HG03575 (cell line): ENCODE results near the gene GNL1.
"Not testable (repeated sequence)": the region's sequence is repeated elsewhere in the genome, so short reads cannot be mapped to it uniquely, and the experiment has no call there.

Experiments used
- ATAC-seq: cut with Tn5 transposase; IDR thresholded peaks from one replicate; pipeline ENCODE4 v1.9.1; 2021; ENCODE audit not compliant: unreplicated experiment, insufficient number of reproducible peaks, low FRiP score; ENCODE audit errors: extremely low read depth

Gene GNL1, protein sequence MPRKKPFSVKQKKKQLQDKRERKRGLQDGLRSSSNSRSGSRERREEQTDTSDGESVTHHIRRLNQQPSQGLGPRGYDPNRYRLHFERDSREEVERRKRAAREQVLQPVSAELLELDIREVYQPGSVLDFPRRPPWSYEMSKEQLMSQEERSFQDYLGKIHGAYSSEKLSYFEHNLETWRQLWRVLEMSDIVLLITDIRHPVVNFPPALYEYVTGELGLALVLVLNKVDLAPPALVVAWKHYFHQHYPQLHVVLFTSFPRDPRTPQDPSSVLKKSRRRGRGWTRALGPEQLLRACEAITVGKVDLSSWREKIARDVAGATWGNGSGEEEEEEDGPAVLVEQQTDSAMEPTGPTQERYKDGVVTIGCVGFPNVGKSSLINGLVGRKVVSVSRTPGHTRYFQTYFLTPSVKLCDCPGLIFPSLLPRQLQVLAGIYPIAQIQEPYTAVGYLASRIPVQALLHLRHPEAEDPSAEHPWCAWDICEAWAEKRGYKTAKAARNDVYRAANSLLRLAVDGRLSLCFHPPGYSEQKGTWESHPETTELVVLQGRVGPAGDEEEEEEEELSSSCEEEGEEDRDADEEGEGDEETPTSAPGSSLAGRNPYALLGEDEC

DNA sequence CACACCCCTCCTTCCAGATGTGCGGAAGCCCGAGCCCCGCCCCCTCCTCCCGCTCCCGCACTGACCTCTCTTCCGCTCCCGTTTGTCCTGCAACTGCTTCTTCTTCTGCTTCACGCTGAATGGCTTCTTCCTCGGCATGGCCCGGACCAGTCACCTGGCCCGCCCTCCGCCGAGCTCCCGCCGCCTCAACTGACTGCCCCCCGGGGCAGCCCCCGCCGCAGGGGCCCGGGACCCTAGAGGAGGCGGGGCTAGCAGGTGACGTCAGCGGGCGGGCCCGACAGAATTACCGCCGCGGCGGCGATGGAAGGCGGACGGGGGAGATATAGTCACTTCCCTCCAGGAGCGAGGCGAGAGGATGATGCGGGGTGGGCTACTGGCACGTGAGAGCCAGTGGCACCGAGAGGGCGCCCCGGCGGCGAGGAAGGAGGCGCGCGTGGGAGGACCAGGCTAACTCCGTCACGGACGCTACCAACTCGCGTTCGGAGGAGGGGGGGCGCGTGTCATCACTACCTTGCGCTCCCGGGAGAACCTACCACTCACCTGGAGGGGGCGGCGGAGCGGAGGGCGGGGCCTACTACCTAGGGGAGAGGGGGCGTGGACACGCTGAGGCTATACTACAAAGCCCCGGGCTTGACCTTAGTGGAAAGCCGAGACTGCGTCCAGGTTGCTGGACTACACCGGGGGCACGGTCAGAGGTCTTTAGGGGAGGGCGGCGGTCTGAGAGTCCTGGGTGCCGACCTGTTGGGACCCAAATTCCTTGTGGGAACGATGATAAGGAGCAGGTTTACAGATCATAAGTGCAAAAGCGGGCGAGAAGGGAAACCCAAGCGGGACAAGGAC, at the start of gene GNL1:
TSS of gene GNL1 (minus strand) at position 424 of the 840 bp plus-strand sequence. CDS start at position 138, 286 bp downstream.
- no peak for ATAC-seq

DNA sequence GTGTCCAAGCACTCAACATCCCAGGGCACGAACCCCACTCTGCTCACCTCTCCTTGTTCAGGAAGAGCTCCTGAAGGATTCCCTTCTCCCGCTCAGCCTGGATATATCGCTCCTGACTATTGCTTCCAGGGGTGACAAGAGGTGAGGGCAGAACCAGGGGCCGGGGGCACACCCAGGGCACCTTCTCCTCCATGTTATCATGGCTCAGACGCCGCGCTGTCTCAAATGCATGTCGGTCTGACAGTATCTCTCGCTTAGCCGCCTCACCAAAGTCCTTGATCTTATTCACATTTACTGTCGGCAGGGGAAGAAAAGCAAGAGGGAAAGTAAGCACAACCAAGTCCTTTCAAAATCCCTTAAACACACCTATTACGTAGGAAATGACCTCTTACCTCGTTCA, 47.7 kb upstream of the GNL1 start:
- no peak for ATAC-seq

DNA sequence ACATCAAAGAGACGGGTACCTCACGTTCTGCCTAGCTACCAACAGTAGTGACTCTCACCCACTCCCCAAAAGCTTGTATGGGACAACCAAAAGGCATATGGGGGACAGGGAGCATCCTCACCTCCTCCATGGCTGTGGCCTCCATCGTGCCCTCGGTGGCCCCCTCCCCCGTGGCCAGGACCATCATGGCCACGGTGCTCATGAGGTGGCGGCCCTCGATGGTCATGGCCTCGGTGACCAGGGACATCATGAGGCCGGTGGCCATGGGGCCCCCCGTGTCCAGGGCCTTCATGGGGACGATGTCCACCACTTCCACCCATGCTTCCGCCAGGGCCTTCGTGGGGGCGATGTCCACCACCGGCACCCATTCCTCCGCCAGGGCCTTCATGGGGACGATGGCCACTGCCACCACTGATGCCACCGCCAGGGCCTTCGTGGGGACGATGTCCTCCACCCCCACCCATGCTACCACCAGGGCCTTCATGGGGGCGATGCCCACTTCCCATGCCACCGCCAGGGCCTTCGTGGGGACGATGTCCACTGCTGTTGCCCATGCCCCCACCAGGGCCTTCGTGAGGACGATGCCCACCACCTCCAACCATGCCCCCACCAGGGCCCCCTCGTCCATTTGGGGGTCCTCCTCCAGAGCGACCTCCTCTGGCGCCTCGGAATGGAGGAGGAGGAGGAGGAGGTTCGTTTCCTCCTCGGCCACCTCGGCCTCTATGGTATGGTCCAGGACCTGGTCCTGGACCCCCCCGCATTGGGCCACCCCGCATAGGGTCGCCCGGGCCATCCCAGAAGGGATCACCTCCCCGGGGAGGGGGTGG, 45.7 kb upstream of the GNL1 start:
- ATAC-seq: no peak

DNA sequence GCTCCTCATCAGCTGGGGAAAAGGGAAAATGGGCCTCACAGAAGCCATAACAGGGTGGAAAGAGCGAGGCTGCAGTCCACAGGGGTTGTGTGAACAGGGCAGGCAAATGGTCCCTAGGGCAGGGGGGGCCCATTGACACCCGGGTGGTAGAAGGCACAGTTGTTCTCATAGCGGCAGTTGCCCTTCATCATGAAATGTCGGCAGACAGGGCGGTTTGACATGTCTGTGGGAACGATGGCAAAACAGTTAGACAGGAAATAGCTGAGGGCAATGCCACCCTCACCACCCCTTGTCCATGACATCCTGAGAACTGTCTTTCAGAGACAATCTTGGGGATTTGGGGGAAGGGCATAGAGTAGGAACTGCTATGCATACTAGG, 45.1 kb upstream of the GNL1 start:
- no peak for ATAC-seq

DNA sequence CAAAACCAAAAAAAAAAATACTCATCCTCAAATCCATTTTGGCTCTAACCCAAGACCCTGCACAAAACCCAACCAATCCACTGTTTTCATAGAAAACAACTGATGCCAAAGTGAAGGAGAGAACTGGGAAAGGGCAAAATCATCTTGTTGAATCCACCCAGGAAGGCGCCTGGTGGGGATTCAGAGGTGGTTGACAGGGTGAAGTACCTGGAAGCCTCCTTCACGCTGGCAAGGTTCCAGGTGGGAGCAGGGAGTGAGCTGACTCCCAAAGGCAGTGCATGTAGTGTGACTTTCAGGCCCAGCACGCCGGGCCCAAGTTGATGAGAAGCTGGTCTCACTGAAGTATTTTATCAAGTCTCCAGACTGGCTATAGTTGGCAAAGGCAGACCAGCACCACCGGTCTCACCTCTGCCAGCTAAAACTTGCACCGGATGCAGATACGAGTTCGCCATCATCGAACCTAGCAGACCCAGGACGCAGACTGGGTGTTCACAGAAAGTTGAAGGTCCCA, 44.2 kb upstream of the GNL1 start:
- no peak for ATAC-seq

DNA sequence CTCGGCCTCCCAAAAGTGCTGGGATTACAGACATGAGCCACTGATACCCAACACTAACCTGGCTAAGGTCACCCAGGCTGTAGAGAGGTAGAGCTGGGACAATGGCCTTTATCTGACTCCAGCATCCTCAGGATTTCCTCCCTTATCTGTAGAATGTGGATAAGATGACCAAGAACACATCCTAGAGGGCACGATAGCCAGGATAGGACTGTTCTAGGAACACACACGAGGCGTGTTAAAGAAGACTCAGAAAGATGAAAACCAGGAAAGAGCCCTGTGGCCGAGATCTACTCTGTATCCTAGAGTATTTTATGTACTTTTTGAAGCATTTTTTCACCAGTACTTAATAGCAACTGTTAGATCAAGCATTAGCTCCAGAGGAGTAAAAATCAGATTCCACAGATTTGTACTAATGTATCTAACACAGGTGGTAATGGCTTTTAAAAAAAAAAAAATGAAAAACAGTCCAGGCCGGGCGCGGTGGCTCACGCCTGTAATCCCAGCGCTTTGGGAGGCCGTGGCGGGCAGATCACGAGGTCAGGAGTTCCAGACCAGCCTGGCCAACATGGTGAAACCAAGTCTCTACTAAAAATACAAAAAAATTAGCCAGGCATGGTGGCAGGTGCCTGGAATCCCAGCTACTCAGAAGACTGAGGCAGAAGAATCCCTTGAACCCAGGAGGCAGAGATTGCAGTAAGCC, 43.5 kb upstream of the GNL1 start:
- no peak for ATAC-seq

DNA sequence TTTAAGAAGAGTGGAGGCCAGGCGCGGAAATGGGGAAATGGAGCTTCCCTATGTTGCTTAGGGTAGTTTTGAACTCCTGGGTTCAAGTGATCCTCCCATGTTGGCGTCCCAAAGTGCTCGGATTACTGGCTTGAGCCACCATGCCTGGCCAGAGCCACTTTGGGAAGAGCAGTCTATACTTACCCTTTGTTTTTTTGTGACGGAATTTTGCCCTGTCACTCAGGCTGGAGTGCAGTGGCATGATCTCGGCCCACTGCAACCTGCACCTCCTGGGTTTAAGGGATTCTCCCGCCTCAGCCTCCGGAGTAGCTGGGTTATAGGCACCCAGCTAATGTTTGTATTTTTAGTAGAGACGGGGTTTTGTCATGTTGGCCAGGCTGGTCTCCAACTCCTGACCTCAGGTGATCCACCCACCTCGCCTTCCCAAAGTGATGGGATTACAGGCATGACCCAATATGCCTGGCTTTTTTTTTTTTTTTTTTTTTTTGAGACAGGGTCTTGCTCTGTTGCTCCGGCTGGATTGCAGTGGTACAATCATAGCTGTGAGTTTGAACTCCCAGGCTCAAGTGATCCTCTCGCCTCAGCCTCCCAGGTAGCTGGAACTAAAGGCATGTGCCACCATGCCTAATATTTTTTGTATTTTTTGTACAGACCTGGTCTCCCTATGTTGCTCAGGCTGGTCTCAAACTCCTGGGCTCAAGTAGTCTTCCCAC, 42.8 kb upstream of the GNL1 start:
- ATAC-seq: no peak

DNA sequence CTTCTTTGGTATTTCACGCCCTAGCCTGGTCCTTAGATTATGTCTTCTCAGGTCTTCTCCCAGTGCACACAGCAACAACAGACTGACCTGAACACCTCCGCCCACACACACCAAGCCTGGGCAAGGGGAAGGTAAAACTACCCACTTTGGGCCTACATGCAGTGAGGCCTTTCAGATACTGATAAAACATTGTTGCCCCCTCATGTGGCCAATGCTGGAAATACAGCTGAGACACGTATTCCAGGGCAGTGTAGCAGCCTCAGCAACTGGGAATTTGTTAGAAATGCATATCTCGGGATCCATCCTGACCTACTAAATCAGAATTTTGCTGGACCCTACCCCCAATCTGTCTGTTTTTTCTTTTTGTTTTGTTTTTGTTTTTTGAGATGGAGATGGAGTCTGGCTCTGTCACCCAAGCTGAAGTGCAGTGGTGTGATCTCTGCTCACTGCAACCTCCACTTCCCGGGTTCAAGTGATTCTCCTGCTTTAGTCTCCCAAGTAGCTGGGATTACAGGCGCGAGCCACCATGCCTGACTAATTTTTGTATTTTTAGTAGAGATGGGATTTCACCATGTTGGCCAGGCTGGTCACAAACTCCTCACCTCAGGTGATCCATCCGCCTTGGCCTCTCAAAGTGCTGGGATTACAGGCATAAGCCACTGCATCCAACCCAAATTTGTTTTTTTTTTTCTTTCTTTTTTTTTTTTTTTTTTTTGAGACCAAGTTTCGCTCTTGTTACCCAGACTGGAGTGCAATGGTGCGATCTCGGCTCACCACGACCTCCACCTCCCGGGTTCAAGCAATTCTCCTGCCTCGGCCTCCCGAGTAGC, 41.2 kb upstream of the GNL1 start:
- ATAC-seq: not testable (repeated sequence)

DNA sequence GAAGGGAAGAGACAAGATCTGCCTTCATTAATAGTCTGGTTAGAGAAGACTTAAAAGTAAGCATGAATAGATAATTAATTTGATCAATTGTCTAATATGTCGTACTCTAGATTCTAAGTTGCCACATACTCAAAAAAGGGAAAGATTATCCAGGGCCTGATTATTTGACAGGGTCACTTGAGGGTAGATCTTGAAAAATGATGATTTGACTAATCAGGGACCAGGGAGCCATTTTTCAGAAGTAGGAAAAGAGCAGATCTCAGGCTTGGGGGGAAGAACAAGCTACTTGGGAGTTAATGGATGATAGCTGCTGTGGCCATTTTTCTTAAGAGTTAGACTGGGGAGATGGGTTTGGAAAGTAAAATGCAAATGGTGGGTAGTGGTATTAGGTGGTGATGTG, 36.0 kb upstream of the GNL1 start:
- ATAC-seq: no peak

DNA sequence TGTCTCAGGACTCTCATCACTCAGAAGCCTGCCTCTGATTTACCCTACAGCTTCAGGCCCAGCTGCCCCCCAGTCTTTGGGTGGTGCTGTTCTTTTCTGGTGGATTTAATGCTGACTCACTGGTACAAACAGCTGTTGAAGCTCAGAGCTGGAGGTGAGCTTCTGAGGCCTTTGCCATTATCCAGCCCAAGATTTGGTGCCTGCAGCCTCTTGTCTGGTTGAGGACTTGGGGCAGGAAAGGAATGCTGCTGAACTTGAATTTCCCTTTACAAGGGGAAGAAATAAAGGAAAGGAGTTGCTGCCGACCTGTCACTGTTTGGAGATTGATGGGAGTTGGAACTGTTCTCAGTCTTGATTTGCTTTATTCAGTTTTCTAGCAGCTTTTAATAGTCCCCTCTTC, 34.7 kb upstream of the GNL1 start:
- ATAC-seq: no peak

DNA sequence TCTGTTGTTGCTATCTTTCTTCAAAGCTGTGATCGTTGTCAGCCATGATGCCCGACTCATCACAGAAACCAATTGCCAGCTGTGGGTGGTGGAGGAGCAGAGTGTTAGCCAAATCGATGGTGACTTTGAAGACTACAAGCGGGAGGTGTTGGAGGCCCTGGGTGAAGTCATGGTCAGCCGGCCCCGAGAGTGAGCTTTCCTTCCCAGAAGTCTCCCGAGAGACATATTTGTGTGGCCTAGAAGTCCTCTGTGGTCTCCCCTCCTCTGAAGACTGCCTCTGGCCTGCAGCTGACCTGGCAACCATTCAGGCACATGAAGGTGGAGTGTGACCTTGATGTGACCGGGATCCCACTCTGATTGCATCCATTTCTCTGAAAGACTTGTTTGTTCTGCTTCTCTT, 34.2 kb upstream of the GNL1 start:
- ATAC-seq: no peak

DNA sequence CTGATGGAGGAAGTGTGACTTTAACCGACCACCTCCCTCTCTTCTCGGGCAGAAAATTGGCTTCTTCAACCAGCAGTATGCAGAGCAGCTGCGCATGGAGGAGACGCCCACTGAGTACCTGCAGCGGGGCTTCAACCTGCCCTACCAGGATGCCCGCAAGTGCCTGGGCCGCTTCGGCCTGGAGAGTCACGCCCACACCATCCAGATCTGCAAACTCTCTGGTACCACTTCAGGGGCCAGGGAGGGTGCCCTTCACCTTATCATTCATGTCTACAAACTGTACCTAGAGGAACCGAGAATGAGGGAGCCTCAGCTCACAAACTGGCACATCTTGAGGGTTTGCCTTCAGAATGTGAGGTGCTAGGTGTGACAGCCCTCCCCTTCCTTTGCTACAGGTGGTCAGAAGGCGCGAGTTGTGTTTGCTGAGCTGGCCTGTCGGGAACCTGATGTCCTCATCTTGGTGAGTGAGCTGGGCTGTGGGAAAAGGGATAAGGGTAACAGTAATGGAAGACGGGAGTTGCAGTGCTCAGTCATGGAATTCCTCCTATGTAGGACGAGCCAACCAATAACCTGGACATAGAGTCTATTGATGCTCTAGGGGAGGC, 33.6 kb upstream of the GNL1 start:
- ATAC-seq: no peak

DNA sequence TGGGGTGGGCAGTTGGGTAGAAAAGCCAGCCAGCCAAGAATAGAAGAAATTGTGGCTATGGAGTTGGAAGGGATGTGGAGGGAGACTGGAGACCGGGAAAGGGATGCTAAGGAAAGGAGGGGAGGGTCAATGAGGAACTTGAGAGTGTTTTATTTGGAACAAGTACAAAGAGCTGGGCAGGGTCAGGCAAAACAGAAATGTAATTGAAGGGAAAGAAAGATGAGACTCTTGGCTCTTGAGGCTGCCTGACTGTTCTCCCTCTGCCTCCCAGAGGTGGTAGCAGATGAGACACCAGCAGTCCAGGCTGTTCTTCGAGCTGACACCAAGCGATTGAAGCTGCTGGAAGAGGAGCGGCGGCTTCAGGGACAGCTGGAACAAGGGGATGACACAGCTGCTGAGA, 27.6 kb upstream of the GNL1 start:
- no peak for ATAC-seq

DNA sequence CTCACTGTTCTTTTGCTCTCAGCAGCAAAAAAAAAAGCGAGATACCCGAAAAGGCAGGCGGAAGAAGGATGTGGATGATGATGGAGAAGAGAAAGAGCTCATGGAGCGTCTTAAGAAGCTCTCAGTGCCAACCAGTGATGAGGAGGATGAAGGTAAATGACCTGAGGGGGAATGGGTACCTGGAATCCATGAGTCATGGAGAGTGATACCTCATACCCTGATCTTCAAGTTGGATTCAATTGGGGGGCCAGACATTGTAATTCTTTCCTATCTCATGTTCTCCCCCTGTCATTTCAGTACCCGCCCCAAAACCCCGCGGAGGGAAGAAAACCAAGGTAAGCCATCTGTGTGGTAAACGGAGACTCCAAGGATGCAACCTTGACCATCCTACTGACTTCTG, 21.8 kb upstream of the GNL1 start:
- ATAC-seq: no peak

DNA sequence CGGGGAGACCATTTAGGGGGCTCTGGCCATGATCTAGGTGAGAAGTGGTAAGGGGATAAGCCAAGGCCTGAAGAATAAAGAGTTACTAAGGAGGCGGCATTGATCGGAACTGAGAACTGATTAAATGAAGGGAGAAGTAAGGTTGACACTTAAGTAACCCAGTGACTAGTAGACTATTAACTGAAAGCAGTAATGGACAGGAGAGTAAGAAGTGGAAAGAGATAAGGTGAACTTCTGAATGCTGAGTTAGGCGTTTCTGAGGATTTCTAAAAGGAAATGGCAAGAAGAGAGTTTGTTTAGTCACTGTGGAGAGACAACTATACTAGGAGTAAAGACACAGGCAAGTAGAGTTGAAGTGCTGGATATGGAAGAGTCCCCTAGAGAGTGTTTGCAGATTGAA, 16.8 kb upstream of the GNL1 start:
- no peak for ATAC-seq

DNA sequence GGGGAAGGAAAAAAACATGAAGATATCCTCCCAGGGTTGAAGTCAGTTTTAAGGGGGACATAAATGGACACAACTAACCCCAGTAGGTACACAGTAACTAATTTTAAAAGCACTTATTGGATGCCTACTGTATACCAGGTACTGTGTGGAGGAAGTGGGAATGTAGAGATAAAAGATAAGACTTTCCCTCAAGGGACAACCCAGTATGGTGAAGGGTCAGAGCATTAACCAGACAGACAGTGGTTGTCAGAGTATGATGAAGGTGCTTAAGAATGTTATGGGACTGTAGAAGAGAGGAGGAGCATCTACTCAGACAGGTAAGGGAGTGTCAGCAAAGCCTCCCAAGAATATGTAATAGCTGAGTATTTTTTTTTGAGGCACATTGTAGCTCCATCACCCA, 15.9 kb upstream of the GNL1 start:
- ATAC-seq: no peak

DNA sequence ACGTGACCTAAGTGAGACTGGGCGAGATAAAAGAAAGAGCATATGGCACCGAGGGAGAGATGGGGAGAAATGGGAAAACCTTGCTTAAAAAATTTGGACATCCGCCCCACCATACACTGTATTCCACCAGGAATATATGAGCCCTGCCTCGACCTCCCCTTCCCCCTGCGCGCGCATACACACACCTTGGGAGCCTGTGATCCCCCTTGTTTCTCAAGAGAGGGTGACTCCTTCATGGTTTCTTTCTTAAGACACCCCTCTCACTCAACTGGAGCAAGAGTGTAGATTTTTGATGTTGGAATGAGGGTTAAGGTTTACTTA, 15.4 kb upstream of the GNL1 start:
- ATAC-seq: no peak
